Stromal cell of bone marrow (primary cell): ENCODE measurements around the gene PTCH1.

Source experiments
- DNase-seq: peaks from one replicate; pipeline ENCODE4 v3.0.0-alpha.2; 2012; ENCODE audit warnings: low read depth

Gene PTCH1

GRCh38 chr9:95497772-95498171 lies 19.0 kb downstream of the PTCH1 start:
- no peak for DNase-seq

- DNase-seq, result no peak
These were observed 20.1 kb downstream of the PTCH1 start for GRCh38 chr9:95496687-95497086.

GRCh38 chr9:95495961-95496360 lies 20.8 kb downstream of the PTCH1 start:
- no peak for DNase-seq

- no peak for DNase-seq
These were observed 21.2 kb downstream of the PTCH1 start for GRCh38 chr9:95495529-95495928.

- no peak for DNase-seq
These were observed 22.1 kb downstream of the PTCH1 start for GRCh38 chr9:95494416-95495371.

DNA sequence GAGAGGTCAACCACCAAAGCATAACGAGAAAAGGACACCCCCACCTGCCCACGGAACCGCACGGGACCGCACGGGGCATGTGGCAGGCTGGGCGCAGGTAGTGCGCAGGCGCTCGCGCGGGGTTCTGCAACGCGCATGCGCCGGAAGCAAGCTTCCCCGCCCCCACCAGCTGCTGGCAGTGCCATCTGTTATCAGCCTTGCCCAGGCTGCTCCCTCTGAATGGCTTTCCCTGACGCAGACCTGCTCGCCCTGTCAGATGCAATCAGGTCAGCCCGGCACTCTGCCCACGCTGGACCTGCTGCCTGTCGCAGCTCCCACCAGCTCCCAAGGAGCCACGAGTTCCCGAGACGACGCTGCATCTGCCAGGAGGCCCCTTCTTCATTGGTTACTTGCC lies 22.8 kb downstream of the PTCH1 start:
- no peak for DNase-seq

GRCh38 chr9:95493402-95493801 lies 23.4 kb downstream of the PTCH1 start:
- DNase-seq, result no peak

GRCh38 chr9:95491543-95492320 lies 25.0 kb downstream of the PTCH1 start:
- no peak for DNase-seq

- no peak for DNase-seq
These were observed 27.8 kb downstream of the PTCH1 start for GRCh38 chr9:95488954-95489353.

DNA sequence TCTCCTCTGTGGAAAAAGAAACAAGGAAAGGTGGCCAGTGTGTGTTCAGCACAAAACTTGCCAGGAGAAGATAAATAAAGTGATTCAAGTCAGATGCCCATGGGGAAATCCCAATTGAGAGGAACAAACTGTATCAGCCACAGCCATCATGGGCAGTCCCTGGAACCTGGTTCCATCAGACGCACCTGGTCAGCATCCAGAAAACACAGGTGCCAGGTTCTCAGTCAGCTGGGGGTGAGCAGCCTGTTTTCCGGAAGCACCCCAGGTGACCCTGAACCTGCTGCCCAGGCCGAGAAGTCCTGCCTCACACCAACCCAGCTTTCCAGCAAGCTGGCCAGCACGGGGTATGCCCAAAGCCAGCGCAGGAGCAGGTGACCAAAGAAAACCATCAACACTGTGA lies 30.5 kb downstream of the PTCH1 start:
- no peak for DNase-seq

GRCh38 chr9:95484225-95484624 lies 32.5 kb downstream of the PTCH1 start:
- no peak for DNase-seq

DNA sequence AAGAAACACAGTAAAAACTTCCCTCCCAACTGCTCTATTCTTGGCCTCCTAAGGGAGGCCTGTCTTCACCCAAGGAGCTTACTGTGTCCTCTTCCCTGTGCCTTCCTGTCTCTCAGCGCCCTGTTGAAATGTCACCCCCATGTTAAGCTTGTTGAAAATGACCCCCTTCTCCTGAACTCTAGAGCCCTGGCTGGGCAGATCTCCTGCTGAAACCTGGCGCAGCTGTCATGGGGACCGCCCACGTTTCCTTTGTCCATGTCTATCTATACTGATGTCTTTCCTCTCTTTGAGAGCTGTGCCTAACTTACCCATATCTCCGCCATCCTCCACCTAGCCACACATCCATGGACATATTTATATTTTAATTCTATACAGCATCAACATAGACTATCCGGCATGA lies 33.3 kb downstream of the PTCH1 start:
- no peak for DNase-seq

GRCh38 chr9:95482621-95483020 lies 34.1 kb downstream of the PTCH1 start:
- no peak for DNase-seq

- DNase-seq, result no peak
These were observed 35.8 kb downstream of the PTCH1 start for GRCh38 chr9:95481000-95481399.

DNA sequence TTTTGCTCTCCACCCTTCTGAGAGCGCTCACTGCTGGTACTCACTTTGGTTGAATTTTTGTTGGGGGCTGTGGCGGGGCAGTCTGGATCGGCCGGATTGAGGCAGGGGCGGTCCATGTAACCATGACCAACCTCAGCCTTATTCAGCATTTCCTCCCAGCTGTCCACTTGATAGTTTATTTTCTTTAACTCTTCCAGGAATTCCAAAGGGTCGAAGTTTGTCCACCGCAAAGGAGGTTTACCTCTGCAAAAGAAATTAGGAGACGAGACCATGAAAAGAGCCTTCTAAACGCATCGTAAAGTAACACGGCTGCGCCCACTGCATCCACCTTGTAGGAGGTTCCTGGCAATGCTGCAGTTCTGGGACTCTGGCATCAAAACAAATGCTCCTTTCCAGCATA lies 36.4 kb downstream of the PTCH1 start:
- no peak for DNase-seq

- no peak for DNase-seq
These were observed 37.4 kb downstream of the PTCH1 start for GRCh38 chr9:95479330-95479729.

GRCh38 chr9:95478335-95478734 lies 38.4 kb downstream of the PTCH1 start:
- DNase-seq, result no peak

DNA sequence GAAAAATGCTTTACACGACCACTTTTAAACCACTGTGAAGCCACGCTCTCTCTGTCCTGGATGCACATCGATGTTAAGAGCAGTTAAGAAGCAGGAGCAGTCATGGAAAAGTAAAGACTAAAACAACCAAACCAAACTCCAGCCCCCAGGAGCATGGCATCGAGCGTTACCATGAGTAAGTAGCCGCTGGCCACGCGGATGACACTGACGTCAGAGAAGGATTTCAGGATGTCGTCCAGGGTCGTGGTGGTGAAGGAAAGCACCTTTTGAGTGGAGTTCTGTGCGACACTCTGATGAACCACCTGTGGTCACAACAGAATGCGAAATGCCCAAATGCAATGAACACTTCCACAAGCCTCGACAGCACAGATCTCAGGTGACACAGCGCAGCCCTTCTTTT lies 38.9 kb downstream of the PTCH1 start:
- no peak for DNase-seq

DNA sequence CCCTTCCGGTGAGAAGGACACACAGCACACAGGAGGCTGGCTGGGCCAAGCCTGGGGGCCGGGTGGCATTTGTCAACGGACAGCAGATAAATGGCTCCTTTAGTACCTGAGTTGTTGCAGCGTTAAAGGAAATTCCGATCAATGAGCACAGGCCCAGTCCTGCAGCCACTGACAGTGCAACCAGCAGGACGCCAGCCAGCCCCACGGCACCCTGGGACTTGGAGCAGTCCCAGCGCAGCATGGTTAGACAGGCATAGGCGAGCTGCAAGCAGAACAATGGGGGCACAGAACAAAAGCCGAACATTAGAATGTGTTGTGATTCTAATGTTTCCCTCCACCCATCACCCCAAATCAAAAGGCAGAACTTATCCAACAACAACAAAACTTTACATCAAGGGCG lies 39.3 kb downstream of the PTCH1 start:
- DNase-seq, result no peak

- no peak for DNase-seq
These were observed 48.0 kb downstream of the PTCH1 start for GRCh38 chr9:95468791-95469190.

GRCh38 chr9:95465115-95465514 lies 51.7 kb downstream of the PTCH1 start:
- DNase-seq, result no peak

DNA sequence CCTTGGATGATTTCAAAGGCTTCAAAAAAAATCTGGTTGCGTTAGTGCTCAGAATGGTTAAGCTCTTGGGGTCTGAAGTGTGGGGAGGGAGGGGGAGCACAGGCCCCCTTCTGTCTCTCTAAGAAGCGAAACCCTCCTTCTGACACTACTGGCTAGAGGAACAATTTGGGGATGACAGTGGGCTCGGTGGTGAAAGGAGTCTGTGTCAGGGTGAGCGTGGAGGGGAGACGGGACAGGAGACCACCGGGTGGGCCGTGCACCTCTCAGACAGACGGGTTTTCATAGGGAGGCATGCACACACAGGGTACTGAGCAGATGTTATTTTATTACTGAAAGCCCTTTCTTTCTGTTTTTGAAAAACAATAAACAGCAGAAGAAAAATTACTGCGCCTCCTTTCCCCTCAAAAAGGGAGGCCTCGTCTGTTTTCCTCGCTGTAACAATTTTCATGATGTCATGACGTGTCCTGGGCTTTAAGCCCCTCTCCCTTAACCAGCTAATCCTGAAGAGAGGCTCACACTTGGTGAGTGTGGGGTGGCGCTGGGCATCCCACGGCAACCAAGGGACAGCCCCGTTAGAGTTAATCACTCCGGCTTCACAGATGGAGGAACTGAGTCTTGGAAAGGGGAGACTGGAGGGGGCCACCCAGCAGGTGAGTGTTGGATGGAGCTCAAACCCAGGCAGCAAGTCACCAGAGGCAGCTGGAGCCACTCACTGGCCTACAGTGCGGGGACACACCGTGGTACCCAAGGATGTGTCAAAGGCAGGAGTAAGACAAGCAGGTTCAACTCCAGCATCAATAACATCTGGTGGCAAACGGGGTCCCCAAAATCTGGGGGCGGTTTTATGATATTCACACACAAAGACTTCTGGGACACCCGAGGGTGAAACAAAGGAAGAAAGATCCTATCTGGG lies 53.4 kb downstream of the PTCH1 start:
- no peak for DNase-seq
